ENCODE measurements around the gene PLEKHO2. TPM values are rescaled to one million over a fixed set of nuclear protein-coding genes. Genes with fewer than 3 reads are reported as not detected.

PLEKHO2 gene
- total RNA-seq, 4 donors from 2014 or later, result 10.3 to 46.2 (median 23.0) TPM

GRCh38 chr15:64843991-64844390 lies 2.3 kb downstream of the PLEKHO2 start:
- no peaks in the 10 kb centered on the region for H3K9me3 ChIP-seq
- H3K4me1 ChIP-seq, result peaks cover 6 to 13% of the 10 kb centered on the region in 2 donors
- no peaks in the 10 kb centered on the region for H3K36me3 ChIP-seq
- TF ChIP-seq POLR2A (IDR thresholded peaks at IDR 0.05) (no peak), CTCF (IDR thresholded peaks at IDR 0.05) (no peak)
- intact Hi-C loops (cut with DNase I; ENCODE audit: low total_unique reads), result loop anchor here (10.0 kb wide), 2 partner anchors 61 to 451 kb away; partner anchors contain the start of gene RNU5A-1
- no peak for DNase-seq
- H3K4me3 ChIP-seq, result peak overlapping the region; percentile 63 to 87
- no peaks in the 10 kb centered on the region for H3K27me3 ChIP-seq
- peak overlapping the region; percentile 81 to 94 for H3K27ac ChIP-seq

GRCh38 chr15:64844576-64845145 lies 2.9 kb downstream of the PLEKHO2 start:
- H3K4me1 ChIP-seq, result peaks cover 6 to 13% of the 10 kb centered on the region in 2 donors
- intact Hi-C loops (cut with DNase I; ENCODE audit: low total_unique reads), result loop anchor here (10.0 kb wide), 2 partner anchors 60 to 450 kb away; partner anchors contain the start of gene RNU5A-1

GRCh38 chr15:64845183-64845611 lies 3.5 kb downstream of the PLEKHO2 start:
- DNase-seq, result no peak
- H3K27ac ChIP-seq, result peak overlapping the region; percentile 81 to 94
- H3K27me3 ChIP-seq, result no peaks in the 10 kb centered on the region
- intact Hi-C loops (cut with DNase I; ENCODE audit: low total_unique reads), result loop anchor here (10.0 kb wide), 2 partner anchors 60 to 450 kb away; partner anchors contain the start of gene RNU5A-1
- no peaks in the 10 kb centered on the region for H3K9me3 ChIP-seq
- peak overlapping the region; percentile 63 to 87 for H3K4me3 ChIP-seq
- no peaks in the 10 kb centered on the region for H3K36me3 ChIP-seq
- TF ChIP-seq POLR2A (IDR thresholded peaks at IDR 0.05) (no peak), CTCF (IDR thresholded peaks at IDR 0.05) (no peak)
- H3K4me1 ChIP-seq, result peaks cover 6 to 13% of the 10 kb centered on the region in 2 donors

More at GRCh38 chr15:64844576-64845145, 2.9 kb downstream of the PLEKHO2 start:
- peak overlapping the region; percentile 81 to 94 for H3K27ac ChIP-seq
- no peaks in the 10 kb centered on the region for H3K36me3 ChIP-seq
- no peak for TF ChIP-seq CTCF (IDR thresholded peaks at IDR 0.05)
- TF ChIP-seq POLR2A (IDR thresholded peaks at IDR 0.05), result no peak
- DNase-seq, result no peak
- no peaks in the 10 kb centered on the region for H3K9me3 ChIP-seq
- no peaks in the 10 kb centered on the region for H3K27me3 ChIP-seq
- H3K4me3 ChIP-seq, result peak overlapping the region; percentile 63 to 87

GRCh38 chr15:64845831-64846595 lies 4.3 kb downstream of the PLEKHO2 start:
- peaks cover 10 to 13% of the 10 kb centered on the region in 2 donors for H3K4me1 ChIP-seq
- TF ChIP-seq POLR2A (IDR thresholded peaks at IDR 0.05) (no peak), CTCF (IDR thresholded peaks at IDR 0.05) (no peak)
- H3K27me3 ChIP-seq, result no peaks in the 10 kb centered on the region
- H3K9me3 ChIP-seq, result no peaks in the 10 kb centered on the region
- H3K36me3 ChIP-seq, result no peaks in the 10 kb centered on the region
- no peak overlapping the region for H3K4me3 ChIP-seq
- H3K27ac ChIP-seq, result peak overlapping the region; percentile 81 to 94
- intact Hi-C loops (cut with DNase I; ENCODE audit: low total_unique reads), result loop anchor here (10.0 kb wide), 2 partner anchors 59 to 449 kb away; partner anchors contain the start of gene RNU5A-1
- DNase-seq, result no peak

GRCh38 chr15:64847016-64847415 lies 5.3 kb downstream of the PLEKHO2 start:
- Histone ChIP-seq H3K9me3 (no peaks in the 10 kb centered on the region), H3K4me1 (peaks cover 12 to 13% of the 10 kb centered on the region in 2 donors), H3K27ac (peak overlapping the region in 1 of 2 donors; percentile 41), H3K27me3 (no peaks in the 10 kb centered on the region), H3K36me3 (no peaks in the 10 kb centered on the region), H3K4me3 (no peak overlapping the region)
- TF ChIP-seq CTCF (IDR thresholded peaks at IDR 0.05) (no peak), POLR2A (IDR thresholded peaks at IDR 0.05) (no peak)
- DNase-seq, result no peak
- intact Hi-C loops (cut with DNase I; ENCODE audit: low total_unique reads), result loop anchor here (10.0 kb wide), 2 partner anchors 58 to 448 kb away; partner anchors contain the start of gene RNU5A-1
